Neural cell (in vitro differentiated cells): ENCODE results near the gene POT1. TPM values are rescaled to one million over a fixed set of nuclear protein-coding genes. Genes with fewer than 3 reads are reported as not detected.
A peak's percentile ranks its signal among the peaks of the same experiment; 100 is the strongest.

Source experiments
- H2AFZ ChIP-seq: fragments of 200-600, 300-800 bp; sonication (generic), shearing (Covaris generic); 2 replicates; pipeline ENCODE4 v1.6.0; 2014; ENCODE audit warnings: low read depth, mild to moderate bottlenecking, antibody characterized with exemption, low read length, moderate library complexity
- H3F3A ChIP-seq: fragments of 200-600 bp; shearing (Covaris generic); 2 replicates; pipeline ENCODE4 v1.6.1; 2016; ENCODE audit warnings: mild to moderate bottlenecking, moderate library complexity, mixed read lengths, antibody characterized with exemption, low read length; ENCODE audit not compliant: insufficient read depth, poor library complexity, severe bottlenecking
- H3K27ac ChIP-seq: fragments of 200-600, 300-800 bp; sonication (generic), shearing (Covaris generic); 2 replicates; pipeline ENCODE4 v1.5.1; 2014; ENCODE audit warnings: mild to moderate bottlenecking, low read length, moderate library complexity
- H3K27me3 ChIP-seq: fragments of 300-800, 200-600 bp; sonication (generic), shearing (Covaris generic); 2 replicates; pipeline ENCODE4 v1.6.0; 2014; ENCODE audit warnings: mild to moderate bottlenecking, low read depth, low read length, moderate library complexity; ENCODE audit not compliant: insufficient read depth
- H3K36me3 ChIP-seq: fragments of 300-800, 200-600 bp; sonication (generic), shearing (Covaris generic); 2 replicates; pipeline ENCODE4 v1.5.1; 2014; ENCODE audit warnings: mild to moderate bottlenecking, antibody characterized with exemption, low read length, moderate library complexity; ENCODE audit not compliant: insufficient read depth
- H3K4me2 ChIP-seq: fragments of 300-800, 200-600 bp; sonication (generic), shearing (Covaris generic); 2 replicates; pipeline ENCODE4 v1.6.0; 2014; ENCODE audit warnings: mild to moderate bottlenecking, low read length
- H3K4me3 ChIP-seq: fragments of 300-800, 200-600 bp; sonication (generic), shearing (Covaris generic); 2 replicates; pipeline ENCODE4 v1.5.1; 2014; ENCODE audit warnings: mild to moderate bottlenecking, low read length, moderate library complexity
- H3K79me2 ChIP-seq: fragments of 200-600 bp; shearing (Covaris generic); replicated peaks from 2 replicates; pipeline ENCODE4 v1.6.0; 2014; ENCODE audit warnings: mild to moderate bottlenecking, low read length, moderate library complexity; ENCODE audit not compliant: insufficient read depth
- H3K9ac ChIP-seq: fragments of 300-800, 200-600 bp; sonication (generic), shearing (Covaris generic); 2 replicates; pipeline ENCODE4 v1.6.1; 2016; ENCODE audit warnings: mild to moderate bottlenecking, low read length, mixed read lengths
- H3K9me2 ChIP-seq: fragments of 200-600 bp; shearing (Covaris generic); 2 replicates; pipeline ENCODE4 v1.6.1; 2016; ENCODE audit warnings: mild to moderate bottlenecking, low read length, mixed read lengths; ENCODE audit not compliant: insufficient read depth
- H3K9me3 ChIP-seq: fragments of 200-600, 300-800 bp; sonication (generic), shearing (Covaris generic); 2 replicates; pipeline ENCODE4 v1.6.1; 2016; ENCODE audit warnings: mild to moderate bottlenecking, mixed run types, low read length, moderate library complexity, mixed read lengths
- H4K20me1 ChIP-seq: fragments of 200-600 bp; shearing (Covaris generic); 2 replicates; pipeline ENCODE4 v1.6.1; 2016; ENCODE audit warnings: mild to moderate bottlenecking, mixed run types; ENCODE audit not compliant: insufficient read depth
- CTCF ChIP-seq: fragments of 450-650 bp; IDR thresholded peaks from 2 replicates; pipeline ENCODE4 v1.5.1; 2014; ENCODE audit warnings: antibody characterized with exemption, mild to moderate bottlenecking, moderate library complexity; ENCODE audit not compliant: poor library complexity, severe bottlenecking
- EP300 ChIP-seq: fragments of 450-650 bp; conservative IDR thresholded peaks from 2 replicates; pipeline ENCODE4 v1.6.1; 2014; ENCODE audit warnings: antibody characterized with exemption, mild to moderate bottlenecking, moderate library complexity; ENCODE audit not compliant: poor library complexity, severe bottlenecking
- EZH2 ChIP-seq: fragments of 200-600, 300-800 bp; shearing (Covaris generic), sonication (generic); IDR thresholded peaks from 2 replicates; pipeline ENCODE4 v1.6.1; 2014; ENCODE audit warnings: antibody characterized with exemption, low read length, borderline replicate concordance, mild to moderate bottlenecking; ENCODE audit not compliant: insufficient read depth, poor library complexity, severe bottlenecking
- MXI1 ChIP-seq: fragments of 450-650 bp; conservative IDR thresholded peaks from 2 replicates; pipeline ENCODE4 v1.6.1; 2014; ENCODE audit warnings: antibody characterized with exemption, mild to moderate bottlenecking; ENCODE audit not compliant: poor library complexity, severe bottlenecking
- POLR2AphosphoS5 ChIP-seq: IDR thresholded peaks from 2 replicates; pipeline ENCODE4 v1.6.1; 2012
- RAD21 ChIP-seq: fragments of 450-650 bp; conservative IDR thresholded peaks from 2 replicates; pipeline ENCODE4 v1.6.1; 2014; ENCODE audit warnings: antibody characterized with exemption, mild to moderate bottlenecking, moderate library complexity
- REST ChIP-seq: IDR thresholded peaks from 2 replicates; pipeline ENCODE4 v1.6.1; 2012; ENCODE audit warnings: borderline replicate concordance
- SMC3 ChIP-seq: fragments of 450-650 bp; conservative IDR thresholded peaks from 2 replicates; pipeline ENCODE4 v1.6.1; 2014; ENCODE audit warnings: antibody characterized with exemption, mild to moderate bottlenecking, moderate library complexity; ENCODE audit not compliant: poor library complexity
- TAF1 ChIP-seq: IDR thresholded peaks from 2 replicates; pipeline ENCODE4 v1.6.1; 2012; ENCODE audit warnings: low read depth
- polyA plus RNA-seq: library from polyadenylated mRNA; depleted of rRNA; stranded (reverse); fragments of >200 nt; gene quantifications from 2 replicates; pipeline ENCODE4 v1.2.3, GENCODE V29; 2014

POT1 gene
- polyA plus RNA-seq, 1 donor from 2014 or later: 19.3 TPM

- Histone ChIP-seq H4K20me1 (no peaks in the 10 kb centered on the region), H3F3A (no peaks in the 10 kb centered on the region), H3K36me3 (no peaks in the 10 kb centered on the region), H3K9ac (no peak overlapping the region), H3K9me2 (no peaks in the 10 kb centered on the region), H2AFZ (no peak overlapping the region), H3K79me2 (no peaks in the 10 kb centered on the region), H3K9me3 (no peaks in the 10 kb centered on the region), H3K4me2 (no peak overlapping the region), H3K27me3 (no peaks in the 10 kb centered on the region), H3K4me3 (no peak overlapping the region), H3K27ac (no peak overlapping the region)
- no peak for TF ChIP-seq POLR2AphosphoS5
- no peak for TF ChIP-seq EZH2
Measured at GRCh38 chr7:124857672-124858235, 71.9 kb downstream of the POT1 start.

- no peaks in the 10 kb centered on the region for H4K20me1 ChIP-seq
- no peaks in the 10 kb centered on the region for H3F3A ChIP-seq
- no peak overlapping the region for H3K4me3 ChIP-seq
Measured at GRCh38 chr7:124856299-124856888, 73.2 kb downstream of the POT1 start.

More at GRCh38 chr7:124856299-124856888, 73.2 kb downstream of the POT1 start:
- Histone ChIP-seq H3K9me2 (no peaks in the 10 kb centered on the region), H3K4me2 (no peak overlapping the region), H2AFZ (no peak overlapping the region), H3K27ac (no peak overlapping the region), H3K79me2 (no peaks in the 10 kb centered on the region), H3K27me3 (no peaks in the 10 kb centered on the region), H3K36me3 (no peaks in the 10 kb centered on the region), H3K9me3 (no peaks in the 10 kb centered on the region), H3K9ac (no peak overlapping the region)
- TF ChIP-seq TAF1 (no peak), EZH2 (no peak), SMC3 (peak; percentile 80), RAD21 (peak; percentile 80), EP300 (no peak), MXI1 (no peak), CTCF (peak; percentile 81), REST (no peak), POLR2AphosphoS5 (no peak)
